Liver (tissue), 9 donors: ENCODE measurements around the gene ADISSP. TPM values are rescaled to one million over a fixed set of nuclear protein-coding genes. Genes with fewer than 3 reads are reported as not detected.
"Not testable (repeated sequence)": the region's sequence is repeated elsewhere in the genome, so short reads cannot be mapped to it uniquely, and the experiment has no call there.

Experiments used
- DNase-seq: peaks from one replicate; pipeline ENCODE4 v3.0.0-alpha.2; 2017; ENCODE audit warnings: low spot score
- H3K27ac ChIP-seq, 2 donors: one replicate each; pipeline ENCODE4 v1.7.0; 2013; ENCODE audit warnings: inconsistent platforms in 2 of 2, low read length in 2 of 2, control low read depth in 1 of 2, low read depth in 1 of 2, mild to moderate bottlenecking in 1 of 2
- H3K27me3 ChIP-seq, 4 donors: one replicate each; pipeline versions ENCODE4 v1.6.1 to v1.7.0; 2013; ENCODE audit warnings: low read length in 3 of 4, inconsistent platforms in 1 of 4, mild to moderate bottlenecking in 1 of 4, moderate library complexity in 1 of 4; ENCODE audit not compliant: control insufficient read depth in 4 of 4, insufficient read depth in 4 of 4
- H3K36me3 ChIP-seq, 4 donors: one replicate each; pipeline versions ENCODE4 v1.6.1 to v1.7.0; 2013; ENCODE audit warnings: low read length in 3 of 4, mild to moderate bottlenecking in 3 of 4, low read depth in 1 of 4, moderate library complexity in 1 of 4; ENCODE audit not compliant: control insufficient read depth in 4 of 4, insufficient read depth in 3 of 4
- H3K4me1 ChIP-seq, 4 donors: one replicate each; pipeline versions ENCODE4 v1.6.1 to v1.7.0; 2013; ENCODE audit warnings: low read length in 3 of 4, mild to moderate bottlenecking in 3 of 4, moderate library complexity in 1 of 4; ENCODE audit not compliant: control insufficient read depth in 4 of 4, insufficient read depth in 4 of 4
- H3K4me3 ChIP-seq, 3 donors: one replicate each; pipeline versions ENCODE4 v1.6.1 to v1.7.0; 2013; ENCODE audit warnings: low read length in 3 of 3, control low read depth in 1 of 3, low read depth in 1 of 3, mild to moderate bottlenecking in 1 of 3
- H3K9ac ChIP-seq, 2 donors: one replicate each; pipeline ENCODE4 v1.7.0; 2013; ENCODE audit warnings: low read length in 2 of 2, mild to moderate bottlenecking in 2 of 2, moderate library complexity in 2 of 2, control low read depth in 1 of 2, low read depth in 1 of 2
- H3K9me3 ChIP-seq, 4 donors: one replicate each; pipeline versions ENCODE4 v1.6.1 to v1.7.0; 2013; ENCODE audit warnings: low read length in 3 of 4; ENCODE audit not compliant: control insufficient read depth in 4 of 4
- ATF3 ChIP-seq: IDR thresholded peaks from 2 replicates; pipeline ENCODE4 v1.6.1; 2016; ENCODE audit warnings: antibody characterized with exemption
- CTCF ChIP-seq: fragments of 150-350 bp; IDR thresholded peaks from 2 replicates; pipeline ENCODE4 v1.5.1; 2017; ENCODE audit warnings: improper control_type of control experiment, low read depth, low read length; ENCODE audit not compliant: missing input control
- EGR1 ChIP-seq, 2 donors: IDR thresholded peaks; 2 replicates each; pipeline ENCODE4 v1.6.1; 2016 to 2018; ENCODE audit warnings: antibody characterized with exemption in 2 of 2, low read depth in 2 of 2
- FOXA1 ChIP-seq: IDR thresholded peaks from 2 replicates; pipeline ENCODE4 v1.6.1; 2016; ENCODE audit warnings: antibody characterized with exemption
- FOXA2 ChIP-seq: IDR thresholded peaks from 2 replicates; pipeline ENCODE4 v1.6.1; 2016; ENCODE audit warnings: antibody characterized with exemption
- HNF4A ChIP-seq, 2 donors: conservative IDR thresholded peaks; 2 replicates each; pipeline ENCODE4 v1.6.1; 2016; ENCODE audit warnings: antibody characterized with exemption in 2 of 2, mild to moderate bottlenecking in 2 of 2
- HNF4G ChIP-seq: IDR thresholded peaks from 2 replicates; pipeline ENCODE4 v1.6.1; 2016; ENCODE audit warnings: antibody characterized with exemption
- JUND ChIP-seq, 2 donors: IDR thresholded peaks; 2 replicates each; pipeline ENCODE4 v1.6.1; 2016; ENCODE audit warnings: antibody characterized with exemption in 2 of 2
- NR2F2 ChIP-seq: IDR thresholded peaks from 2 replicates; pipeline ENCODE4 v1.6.1; 2016; ENCODE audit warnings: antibody characterized with exemption
- RAD21 ChIP-seq, 2 donors: IDR thresholded peaks; 2 replicates each; pipeline ENCODE4 v1.6.1; 2016; ENCODE audit warnings: antibody characterized with exemption in 2 of 2, mild to moderate bottlenecking in 2 of 2
- ZBTB33 ChIP-seq: IDR thresholded peaks from 2 replicates; pipeline ENCODE4 v1.6.1; 2016; ENCODE audit warnings: antibody characterized with exemption
- WGBS: extraction: QIAGEN DNeasy Blood & Tissue Kit; methylation state at CpG from one replicate; pipeline ENCODE4 v1.1.7; 2013; 5-methylcytosine and 5-hydroxymethylcytosine counted together
- polyA plus RNA-seq, 2 donors: library from polyadenylated mRNA; stranded (reverse) in 1 of 2; unstranded in 1 of 2; fragments of 200-250 nt in 1 of 2; fragments of >200 nt in 1 of 2; fragmentation: Nextera tagmentation in 1 of 2; extraction: Ambion mirVana in 1 of 2; gene quantifications; one replicate each; pipeline versions ENCODE4 v1.2.1 to v1.2.3, GENCODE V29; 2013 to 2015
- total RNA-seq, 2 donors: library from RNA; depleted of rRNA; stranded (reverse); fragments of >200 nt; gene quantifications; one replicate each; pipeline ENCODE4 v1.2.3, GENCODE V29; 2014
- donor health status: healthy.
- donor health status: healthy.
- donor health status: healthy.
- donor health status: healthy.
- donor health status: healthy.

Gene ADISSP
- total and polyA plus RNA-seq, 4 donors = 3.8 to 27.3 (median 10.4) TPM

- TF ChIP-seq EGR1 (IDR thresholded peaks at IDR 0.05; ENCODE audit: low read depth in 2 of 2) (peak; percentile 32 to 35), RAD21 (IDR thresholded peaks at IDR 0.05) (peak; percentile 22 to 42), FOXA2 (no peak), ZBTB33 (peak; percentile 55)
Measured at GRCh38 chr20:3795511-3796468, 28.2 kb upstream of the ADISSP start, which contains the start of gene CDC25B (continued).

- peaks cover 10 to 30% (median 22%) of the 10 kb centered on the region in 4 donors for H3K4me1 ChIP-seq
- H3K27ac ChIP-seq = peak overlapping the region; percentile 94 to 98
- no peak for DNase-seq
- no peak overlapping the region for H3K9ac ChIP-seq
- no peaks in the 10 kb centered on the region for H3K9me3 ChIP-seq
- H3K27me3 ChIP-seq = no peaks in the 10 kb centered on the region
- TF ChIP-seq RAD21 (IDR thresholded peaks at IDR 0.05) (no peak), JUND (IDR thresholded peaks at IDR 0.05) (no peak), ATF3 (no peak), HNF4A (conservative IDR thresholded peaks at IDR 0.05) (no peak), CTCF (no peak), HNF4G (no peak), NR2F2 (no peak), FOXA1 (no peak)
- H3K4me3 ChIP-seq = no peak overlapping the region
- 90% methylated on average over 25 of the region's 25 CpGs for WGBS
- no peaks in the 10 kb centered on the region for H3K36me3 ChIP-seq
Measured at GRCh38 chr20:3794701-3795420, 27.3 kb upstream of the ADISSP start.

GRCh38 chr20:3794168-3794567 is 26.6 kb upstream of the ADISSP start:
- not testable (repeated sequence) for H3K27me3 ChIP-seq, H3K9ac ChIP-seq, DNase-seq, H3K4me3 ChIP-seq, H3K36me3 ChIP-seq, H3K9me3 ChIP-seq, H3K27ac ChIP-seq
- H3K4me1 ChIP-seq = peaks cover 8 to 30% (median 20%) of the 10 kb centered on the region in 4 donors
- 94% methylated on average over 1 of the region's 3 CpGs for whole genome bisulfite sequencing

GRCh38 chr20:3789201-3789600 is 21.6 kb upstream of the ADISSP start:
- not testable (repeated sequence) for H3K36me3 ChIP-seq, H3K9ac ChIP-seq, DNase-seq, H3K27me3 ChIP-seq, H3K27ac ChIP-seq, H3K4me3 ChIP-seq, H3K9me3 ChIP-seq
- WGBS = 94% methylated on average over 4 of the region's 4 CpGs
- peaks cover 8 to 23% (median 19%) of the 10 kb centered on the region in 4 donors for H3K4me1 ChIP-seq
